ENCODE results near the gene BOD1L2.

BOD1L2 gene

DNA sequence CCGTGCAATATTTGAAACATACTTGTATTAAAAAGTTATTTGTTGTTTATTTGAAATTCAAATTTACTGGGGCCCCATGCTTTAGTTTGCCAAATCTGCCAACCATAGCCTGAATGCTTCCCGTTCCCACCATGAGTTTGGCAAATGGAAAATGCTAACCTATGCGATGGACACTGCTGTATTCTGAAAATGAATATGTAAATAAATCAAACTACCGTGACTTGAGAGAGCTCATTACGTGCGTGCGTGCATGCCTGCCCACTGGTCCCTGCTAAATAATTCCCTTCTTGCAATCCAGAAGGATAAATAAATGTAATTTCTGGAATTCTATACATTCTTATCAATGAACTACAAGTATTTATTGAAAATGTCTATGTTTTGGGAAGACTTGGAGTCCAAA lies 3.2 kb downstream of the BOD1L2 start:
- no peak for DNase-seq (ENCODE audit: low read depth in 2 of 3, low spot score in 1 of 3)

DNA sequence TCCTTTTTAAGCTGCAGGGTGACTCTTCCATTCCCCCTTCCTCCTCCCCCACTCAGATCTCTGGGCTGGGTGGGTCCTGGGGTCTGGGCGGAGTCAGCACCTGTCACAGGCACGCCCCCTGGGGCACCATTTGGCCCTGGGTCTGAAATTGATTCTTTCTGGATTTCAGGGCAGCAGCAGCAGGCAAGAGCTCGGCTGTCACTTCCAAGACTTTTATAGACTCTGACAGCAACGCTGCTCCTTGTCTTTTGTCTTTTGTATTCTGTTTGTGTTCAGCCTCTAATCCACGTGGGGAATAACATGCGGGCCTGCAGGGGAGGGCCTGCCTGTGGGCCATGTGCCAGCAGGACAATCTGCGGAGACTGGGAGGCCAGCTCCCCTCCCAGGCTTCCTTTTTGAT lies 3.9 kb downstream of the BOD1L2 start:
- no peak for DNase-seq (ENCODE audit: low read depth in 2 of 3, low spot score in 1 of 3)

DNA sequence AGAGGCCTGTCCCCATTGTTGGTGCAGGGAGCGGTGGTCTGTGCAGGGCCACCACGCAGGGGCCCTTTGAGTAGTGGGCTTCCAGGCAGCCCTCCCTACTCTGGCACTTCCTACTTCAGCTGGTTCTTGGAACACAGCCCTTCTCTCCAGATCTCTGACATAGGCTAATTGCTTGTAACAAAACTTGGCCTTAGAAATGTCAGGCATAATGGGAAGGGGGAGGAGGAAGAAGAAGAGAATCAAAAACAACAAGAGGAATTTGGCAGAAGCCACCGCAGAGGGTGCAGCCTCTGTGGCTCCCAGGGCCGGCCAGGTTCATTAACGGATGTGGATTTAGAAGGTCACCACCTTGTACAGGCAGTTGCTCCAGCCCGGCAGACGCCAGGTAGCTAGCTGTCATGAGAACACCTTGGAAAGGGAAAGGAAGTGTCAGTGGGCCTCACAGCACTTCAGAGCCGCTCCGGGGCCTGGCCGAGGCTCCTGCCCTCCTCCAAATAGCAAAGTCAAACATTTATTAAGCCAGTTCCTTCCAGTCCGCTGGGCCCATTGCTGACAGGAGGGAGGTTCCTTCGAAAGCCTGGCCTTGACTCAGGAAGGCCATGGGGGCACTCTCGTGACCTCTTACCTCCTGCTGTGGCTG lies 7.4 kb downstream of the BOD1L2 start:
- no peak for DNase-seq (ENCODE audit: low read depth in 2 of 3, low spot score in 1 of 3)

DNA sequence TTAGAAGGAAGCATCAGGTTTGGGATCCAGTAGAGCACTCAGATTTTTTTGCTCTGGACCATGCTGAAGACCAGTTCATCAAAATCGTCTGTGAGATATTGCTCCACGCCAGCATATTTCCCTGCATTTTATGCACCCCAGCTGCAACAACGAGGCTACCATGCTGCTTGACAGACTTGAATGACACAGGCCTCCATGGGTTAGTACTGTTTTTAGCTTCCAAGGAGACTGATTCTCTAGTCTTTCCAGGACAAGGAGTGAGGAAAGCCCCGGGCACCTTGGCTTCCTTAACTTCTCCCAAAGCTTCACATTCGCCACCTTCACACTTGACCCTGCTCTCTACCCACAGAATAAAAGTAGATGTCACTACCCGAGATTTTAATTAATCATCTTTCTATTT lies 17.5 kb downstream of the BOD1L2 start:
- no peak for DNase-seq (ENCODE audit: low read depth in 2 of 3, low spot score in 1 of 3)

GRCh38 chr18:57167617-57168308 lies 20.9 kb downstream of the BOD1L2 start:
- no peak for DNase-seq (ENCODE audit: low read depth in 2 of 3, low spot score in 1 of 3)

DNA sequence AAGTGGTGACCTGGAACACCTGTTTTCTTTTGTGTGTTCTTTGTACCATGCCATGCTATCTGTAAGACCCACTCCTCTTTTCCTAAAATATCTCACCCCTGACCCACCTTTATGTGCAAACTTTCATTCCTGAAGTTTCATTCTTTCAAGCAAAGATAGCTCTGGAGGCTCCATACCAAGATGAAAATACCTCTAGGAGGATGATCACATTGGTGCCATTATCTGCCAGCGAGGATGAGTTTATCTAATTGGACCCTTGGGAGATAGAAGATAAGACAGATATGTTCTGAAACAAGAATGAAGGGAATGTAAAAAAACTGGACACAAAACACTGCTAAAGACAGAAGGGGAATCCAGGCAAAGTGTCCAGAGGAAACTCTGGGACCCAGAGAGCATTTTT lies 24.1 kb downstream of the BOD1L2 start:
- DNase-seq (ENCODE audit: low read depth in 2 of 3, low spot score in 1 of 3), result no peak

DNA sequence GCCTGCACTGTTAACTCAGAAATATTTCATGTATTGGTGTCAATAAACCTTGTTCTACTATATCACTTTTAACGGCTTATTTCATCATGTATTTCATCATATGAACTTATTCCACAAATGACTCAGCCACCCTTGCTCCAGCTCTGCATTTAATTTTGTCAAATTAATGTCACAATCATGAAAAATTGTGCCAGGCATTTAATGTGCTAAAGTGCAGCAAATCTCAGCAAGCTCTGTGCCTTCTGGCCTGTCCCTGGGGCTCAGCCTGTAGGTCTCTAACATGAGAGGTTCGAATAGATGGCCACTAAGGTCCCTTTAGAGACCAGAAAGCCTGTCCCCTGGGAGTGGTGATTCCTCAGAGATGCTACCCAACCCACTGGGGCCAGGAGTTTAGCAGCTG lies 28.6 kb downstream of the BOD1L2 start:
- DNase-seq (ENCODE audit: low read depth in 2 of 3, low spot score in 1 of 3), result no peak

DNA sequence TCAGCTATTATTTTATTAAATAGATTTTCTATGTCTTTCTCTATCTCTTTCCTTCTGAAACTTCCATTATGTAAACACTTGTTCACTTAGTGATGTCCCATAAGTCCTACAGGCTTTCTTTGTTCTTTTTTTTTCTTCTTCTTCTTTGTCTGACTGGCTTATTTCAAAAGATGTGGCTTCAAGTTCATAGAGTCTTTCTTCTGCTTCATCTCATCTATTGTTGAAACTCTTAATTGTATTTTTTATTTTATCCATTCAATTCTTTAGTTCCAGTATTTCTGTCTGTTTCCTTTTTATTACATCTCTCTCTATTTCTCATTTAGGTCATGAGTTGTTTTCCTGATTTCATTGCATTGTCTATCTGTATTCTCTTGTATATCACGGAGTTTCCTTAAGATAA lies 38.5 kb downstream of the BOD1L2 start:
- no peak for DNase-seq (ENCODE audit: low read depth in 2 of 3, low spot score in 1 of 3)

- no peak for DNase-seq (ENCODE audit: low read depth in 2 of 3, low spot score in 1 of 3)
These were observed 42.1 kb downstream of the BOD1L2 start for GRCh38 chr18:57188851-57189557.

GRCh38 chr18:57190026-57190425 lies 43.1 kb downstream of the BOD1L2 start:
- no peak for DNase-seq (ENCODE audit: low read depth in 2 of 3, low spot score in 1 of 3)

DNA sequence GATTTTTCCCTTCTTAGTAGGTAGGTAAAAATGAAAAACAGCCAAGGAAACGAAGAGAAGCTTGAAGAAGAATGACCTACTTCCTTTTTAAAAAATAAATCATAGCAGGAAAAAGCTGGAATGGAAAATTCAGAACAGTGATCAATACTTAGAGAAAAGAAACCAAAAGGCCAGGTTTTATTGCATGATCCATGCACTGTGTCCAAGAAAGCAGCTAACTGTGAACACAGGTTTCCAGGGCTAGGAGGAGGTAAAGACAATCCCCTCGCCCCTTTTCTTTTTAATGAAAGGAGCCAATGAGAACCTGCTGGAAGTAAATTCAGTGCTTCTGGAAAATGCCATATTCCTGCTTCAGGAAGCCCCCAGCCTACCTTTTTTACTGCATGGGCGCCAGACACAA lies 47.2 kb downstream of the BOD1L2 start:
- DNase-seq (ENCODE audit: low read depth in 2 of 3, low spot score in 1 of 3), result no peak

- no peak for DNase-seq (ENCODE audit: low read depth in 2 of 3, low spot score in 1 of 3)
These were observed 47.7 kb downstream of the BOD1L2 start for GRCh38 chr18:57194622-57195021.

GRCh38 chr18:57195341-57195740 lies 48.5 kb downstream of the BOD1L2 start:
- DNase-seq (ENCODE audit: low read depth in 2 of 3, low spot score in 1 of 3), result no peak

DNA sequence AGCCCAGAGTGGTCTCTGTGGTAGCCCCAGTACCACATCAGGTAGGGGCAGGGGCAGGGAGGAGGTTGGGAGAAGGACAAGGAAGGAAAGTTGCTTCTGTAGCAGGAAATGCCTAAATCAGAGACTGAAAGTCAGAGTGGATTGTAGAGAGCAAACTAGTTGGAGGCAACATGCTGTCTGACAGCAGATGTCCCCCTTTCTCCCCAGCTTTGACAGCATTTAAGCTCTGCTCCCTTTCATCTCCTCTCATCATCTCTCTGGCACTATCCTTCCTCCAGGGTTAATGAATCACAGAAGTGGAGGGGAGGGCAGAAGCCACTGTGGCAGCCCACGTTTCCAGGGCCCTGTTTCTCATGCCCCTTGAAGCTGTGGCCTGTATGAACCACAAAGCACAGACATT lies 50.4 kb downstream of the BOD1L2 start:
- DNase-seq (ENCODE audit: low read depth in 2 of 3, low spot score in 1 of 3), result no peak

GRCh38 chr18:57198073-57198472 lies 51.2 kb downstream of the BOD1L2 start:
- no peak for DNase-seq (ENCODE audit: low read depth in 2 of 3, low spot score in 1 of 3)
